K562 (cell line): Measurements from ENCODE around the gene ZNF484. TPM values are rescaled to one million over a fixed set of nuclear protein-coding genes. Genes with fewer than 3 reads are reported as not detected.

Source experiments
- ATAC-seq: fragments of 200-7000 bp; cut with Tn5 transposase; 3 replicates; pipeline ENCODE4 v1.9.1; 2020; ENCODE audit warnings: moderate library complexity
- BruUV-seq: library from RNA; stranded (reverse); fragments of 400-500 nt; replicated peaks from 2 replicates; lab custom pipeline; 2021; lab: Mats Ljungman, UMichigan
- CTCF ChIA-PET: fragments of 300-600 bp; formaldehyde crosslinking; extraction: SDS; loops from one replicate; lab custom pipeline; 2021; ENCODE audit warnings: low intra/inter-chr PET ratio; lab: Yijun Ruan, JAX
- POLR2A ChIA-PET: fragments of 300-600, 350-650 bp; sonication (Branson Sonifier 250); formaldehyde crosslinking; extraction: SDS; loops from one replicate; lab custom pipeline; 2021; ENCODE audit warnings: antibody characterized with exemption, inconsistent platforms; lab: Yijun Ruan, JAX
- DNase-seq, 4 experiments: peaks; one replicate each; pipeline versions ENCODE4 v3.0.0 to v3.0.0-alpha.2; 2011 to 2018; ENCODE audit warnings: low spot score in 3 of 4, mixed read lengths in 3 of 4; ENCODE audit errors: extremely low read depth in 1 of 4
- FAIRE-seq: peaks from 2 replicates; lab custom pipeline; 2011; peaks lifted over from hg19 to GRCh38; lab: Jason Lieb, UNC
- H2AFZ ChIP-seq: 2 replicates; pipeline ENCODE4 v1.6.0; 2011; ENCODE audit warnings: low read depth, low read length, control low read depth, inconsistent platforms
- H3K27ac ChIP-seq: fragments of 200-600 bp; 3 replicates; pipeline ENCODE4 v1.8.0; 2011; ENCODE audit warnings: low read depth, mild to moderate bottlenecking, control low read depth, inconsistent platforms, low read length, moderate library complexity, mixed read lengths; ENCODE audit errors: extremely low read depth
- H3K27me3 ChIP-seq, 2 experiments: fragments of 300-600 bp in 1 of 2; 2 replicates in 1 of 2; 3 replicates in 1 of 2; pipeline versions ENCODE4 v1.6.0 to v1.8.0; 2011; ENCODE audit warnings: inconsistent platforms in 2 of 2, low read length in 2 of 2, mild to moderate bottlenecking in 1 of 2, mixed read lengths in 1 of 2, moderate library complexity in 1 of 2; ENCODE audit not compliant: control insufficient read depth in 2 of 2, insufficient read depth in 2 of 2
- H3K36me3 ChIP-seq: fragments of 300-600 bp; 3 replicates; pipeline ENCODE4 v1.8.0; 2011; ENCODE audit warnings: mild to moderate bottlenecking, low read length, inconsistent platforms; ENCODE audit not compliant: control insufficient read depth, insufficient read depth
- H3K4me1 ChIP-seq, 2 experiments: fragments of 200-600 bp in 1 of 2; replicated peaks in 1 of 2; 2 replicates in 1 of 2; 3 replicates in 1 of 2; pipeline versions ENCODE4 v1.5.1 to v1.8.0; 2011; ENCODE audit warnings: inconsistent platforms in 2 of 2, low read length in 2 of 2, mild to moderate bottlenecking in 1 of 2, mixed read lengths in 1 of 2, moderate library complexity in 1 of 2; ENCODE audit not compliant: control insufficient read depth in 2 of 2, insufficient read depth in 2 of 2
- H3K4me2 ChIP-seq: 2 replicates; pipeline ENCODE4 v1.6.1; 2011; ENCODE audit warnings: low read length, control low read depth, inconsistent platforms, mixed read lengths; ENCODE audit not compliant: insufficient read depth
- H3K4me3 ChIP-seq: fragments of 200-600 bp; sonication (generic), shearing (Covaris generic); 2 replicates; pipeline ENCODE4 v1.5.1; 2016; ENCODE audit warnings: control low read depth, inconsistent platforms
- H3K79me2 ChIP-seq: fragments of 200-600 bp; 3 replicates; pipeline ENCODE4 v1.8.0; 2011; ENCODE audit warnings: low read length, inconsistent platforms; ENCODE audit not compliant: control insufficient read depth, insufficient read depth
- H3K9ac ChIP-seq, 2 experiments: 2 replicates each; pipeline versions ENCODE4 v1.6.0 to v1.6.1; 2011; ENCODE audit warnings: low read depth in 2 of 2, low read length in 2 of 2, control low read depth in 1 of 2, inconsistent platforms in 1 of 2, mild to moderate bottlenecking in 1 of 2, mixed read lengths in 1 of 2; ENCODE audit not compliant: insufficient read depth in 1 of 2
- H3K9me1 ChIP-seq: one replicate; pipeline ENCODE4 v1.6.0; 2011; ENCODE audit warnings: inconsistent platforms, mild to moderate bottlenecking, low read length, moderate library complexity; ENCODE audit not compliant: control insufficient read depth, insufficient read depth
- H3K9me3 ChIP-seq: replicated peaks from 2 replicates; pipeline ENCODE4 v1.5.1; 2011; ENCODE audit warnings: low read depth, low read length, inconsistent platforms; ENCODE audit not compliant: control insufficient read depth, insufficient read depth
- H4K20me1 ChIP-seq: replicated peaks from 2 replicates; pipeline ENCODE4 v1.6.1; 2011; ENCODE audit warnings: low read length, inconsistent platforms, mixed read lengths; ENCODE audit not compliant: control insufficient read depth, insufficient read depth
- ARNT ChIP-seq, 2 experiments: fragments of 450-650 bp; IDR thresholded peaks; 2 replicates each; pipeline ENCODE4 v1.6.1; 2016; ENCODE audit warnings: mild to moderate bottlenecking in 1 of 2
- BCLAF1 ChIP-seq, 2 experiments: fragments of 450-650 bp in 1 of 2; IDR thresholded peaks; 2 replicates each; pipeline ENCODE4 v1.6.1; 2011 to 2017; ENCODE audit warnings: low read depth in 2 of 2, antibody characterized with exemption in 1 of 2, borderline replicate concordance in 1 of 2, low read length in 1 of 2, mild to moderate bottlenecking in 1 of 2, mixed read lengths in 1 of 2; ENCODE audit not compliant: control insufficient read depth in 1 of 2
- CBFA2T3 ChIP-seq: fragments of 450-650 bp; IDR thresholded peaks from 2 replicates; pipeline ENCODE4 v1.6.1; 2017
- GABPB2 ChIP-seq: fragments of 250-450 bp; sonication (Bioruptor Pico); conservative IDR thresholded peaks from 2 replicates; pipeline ENCODE4 v1.5.1; 2021; ENCODE audit warnings: mild to moderate bottlenecking
- HOXB6 ChIP-seq: fragments of 250-450 bp; sonication (Bioruptor Pico); IDR thresholded peaks from 2 replicates; pipeline ENCODE4 v1.5.1; 2022; ENCODE audit warnings: mild to moderate bottlenecking, borderline replicate concordance
- KLF10 ChIP-seq: fragments of 250-450 bp; sonication (Bioruptor Pico); IDR thresholded peaks from 2 replicates; pipeline ENCODE4 v1.6.1; 2021; ENCODE audit warnings: matching md5 sums
- KLF16 ChIP-seq: IDR thresholded peaks from 2 replicates; pipeline ENCODE4 v1.6.1; 2016; ENCODE audit warnings: antibody characterized with exemption
- MBD2 ChIP-seq: sonication (generic); IDR thresholded peaks from 2 replicates; pipeline ENCODE4 v1.6.1; 2016; ENCODE audit warnings: low read depth, borderline replicate concordance
- NR4A1 ChIP-seq, 2 experiments: fragments of 250-450 bp in 1 of 2; fragments of 450-650 bp in 1 of 2; sonication (Bioruptor Pico) in 1 of 2; IDR thresholded peaks; 2 replicates each; pipeline versions ENCODE4 v1.4.0 to v1.6.1; 2016 to 2020; ENCODE audit warnings: mild to moderate bottlenecking in 2 of 2, missing compliant biosample characterization in 1 of 2, missing genetic modification characterization in 1 of 2, moderate library complexity in 1 of 2
- PTBP1 ChIP-seq: fragments of 200-400 bp; formaldehyde crosslinking; IDR thresholded peaks from 2 replicates; pipeline ENCODE4 v1.6.1; 2017; ENCODE audit warnings: low read depth, low read length
- RUNX1 ChIP-seq: sonication (generic); IDR thresholded peaks from 2 replicates; pipeline ENCODE4 v1.6.1; 2016; ENCODE audit warnings: antibody characterized with exemption, low read depth
- SMAD1 ChIP-seq: fragments of 150-350 bp; IDR thresholded peaks from 2 replicates; pipeline ENCODE4 v1.6.1; 2014; ENCODE audit warnings: low read length, low read depth; ENCODE audit not compliant: partially characterized antibody
- SRSF1 ChIP-seq: fragments of 200-400 bp; formaldehyde crosslinking; IDR thresholded peaks from 2 replicates; pipeline ENCODE4 v1.6.1; 2017; ENCODE audit warnings: mild to moderate bottlenecking, low read depth, low read length, moderate library complexity
- TAF9B ChIP-seq: fragments of 450-650 bp; IDR thresholded peaks from 2 replicates; pipeline ENCODE4 v1.6.1; 2018; ENCODE audit warnings: mild to moderate bottlenecking; ENCODE audit not compliant: partially characterized antibody
- TCF3 ChIP-seq: sonication (generic); formaldehyde crosslinking; IDR thresholded peaks from 2 replicates; pipeline ENCODE4 v1.4.0; 2020; ENCODE audit warnings: mild to moderate bottlenecking, missing genetic modification reagents
- ZBTB7A ChIP-seq: IDR thresholded peaks from 2 replicates; pipeline ENCODE4 v1.6.1; 2011; ENCODE audit warnings: low read depth, mild to moderate bottlenecking, low read length, moderate library complexity, borderline replicate concordance; ENCODE audit not compliant: control insufficient read depth
- ZFX ChIP-seq: sonication (generic); formaldehyde crosslinking; IDR thresholded peaks from 2 replicates; pipeline ENCODE4 v1.8.0; 2022; ENCODE audit warnings: mild to moderate bottlenecking, missing genetic modification reagents, moderate library complexity
- ZNF431 ChIP-seq: sonication (generic); formaldehyde crosslinking; IDR thresholded peaks from 2 replicates; pipeline ENCODE4 v1.8.0; 2022; ENCODE audit warnings: mild to moderate bottlenecking, missing genetic modification reagents
- ZNF583 ChIP-seq: fragments of 250-450 bp; sonication (Bioruptor Pico); IDR thresholded peaks from 2 replicates; pipeline ENCODE4 v1.4.0; 2020
- WGBS: fragments of 100-300 bp; shearing (Covaris generic); methylation state at CpG from one replicate; pipeline ENCODE4 v1.1.6; 2016; ENCODE audit warnings: low coverage, mixed read lengths; ENCODE audit not compliant: insufficient coverage; ENCODE audit errors: missing lambda C conversion rate; 5-methylcytosine and 5-hydroxymethylcytosine counted together
- in situ Hi-C: fragments of 300-500 bp; cut with MboI; formaldehyde crosslinking; loops from 4 replicates; pipeline ENCODE4 v1.15.0; 2018; ENCODE audit warnings: inconsistent platforms, mixed read lengths
- intact Hi-C: fragments of 100-400 bp; cut with micrococcal nuclease; formaldehyde crosslinking; loops from 2 replicates; pipeline ENCODE4 v1.14.2; 2022
- polyA plus RNA-seq, 8 experiments: library from polyadenylated mRNA; depleted of rRNA in 4 of 8; stranded (reverse) in 5 of 8; unstranded in 3 of 8; fragments of >200 nt; fragmentation: Nextera tagmentation in 2 of 8; fragmentation: Illumina TruSeq in 1 of 8; extraction: Ambion mirVana in 2 of 8; extraction: Trizol in 1 of 8; gene quantifications; 2 replicates each; pipeline versions ENCODE4 v1.2.1 to v1.2.3, GENCODE V29; 2011 to 2014; ENCODE audit warnings: inconsistent platforms in 1 of 8, missing spikeins in 1 of 8
- total RNA-seq, 7 experiments: library from RNA; depleted of rRNA in 6 of 7; stranded (reverse); fragments of >200 nt in 6 of 7; fragmentation: Illumina TruSeq in 2 of 7; extraction: Trizol in 2 of 7; gene quantifications; 2 replicates each; pipeline versions ENCODE4 v1.2.1 to v1.2.3, GENCODE V29; 2011 to 2021; ENCODE audit warnings: low replicate concordance in 1 of 7

Gene ZNF484
- total and polyA plus RNA-seq, 9 of the 15 experiments (the other 6 are each of a cell fraction or from before 2014, with no cell fraction given): 1.1 to 5.8 (median 2.5) TPM

- no peaks in the 10 kb centered on the region for H4K20me1 ChIP-seq
- no peaks in the 10 kb centered on the region for H3K36me3 ChIP-seq
- H3K9me3 ChIP-seq: no peaks in the 10 kb centered on the region
- H3K9me1 ChIP-seq: no peaks in the 10 kb centered on the region
- in situ Hi-C loops: no loop called here
- no TSS peak for BruUV-seq
- DNase-seq: no peak
- FAIRE-seq: no peak
- 3% methylated on average over 3 of the region's 3 CpGs for WGBS
- intact Hi-C loops: no loop called here
- CTCF ChIA-PET: no interaction called here
- no peak overlapping the region for H3K4me3 ChIP-seq
- H3K79me2 ChIP-seq: no peaks in the 10 kb centered on the region
- no peak for ATAC-seq
- no peak overlapping the region for H3K27ac ChIP-seq
- H3K27me3 ChIP-seq: peaks cover 0 to 8% of the 10 kb centered on the region in 2 experiments; a peak in 2 of 5 replicates
- no peak for TF ChIP-seq ZFX (CRISPR knock-in tag)
- no peak for TF ChIP-seq KLF10 (CRISPR knock-in tag)
- TF ChIP-seq PTBP1: no peak
- TF ChIP-seq CBFA2T3: no peak
- TF ChIP-seq TAF9B: no peak
- TF ChIP-seq ZBTB7A: no peak
- TF ChIP-seq ZNF583 (CRISPR knock-in tag): no peak
- no peak for TF ChIP-seq ZNF431 (CRISPR knock-in tag)
- no peak for TF ChIP-seq HOXB6
- no peak for TF ChIP-seq TCF3 (CRISPR knock-in tag)
- TF ChIP-seq SMAD1: no peak
- no peak for TF ChIP-seq GABPB2
- TF ChIP-seq SRSF1: no peak
- TF ChIP-seq BCLAF1 (IDR thresholded peaks at IDR 0.05; ENCODE audit: borderline replicate concordance in 1 of 2, control insufficient read depth in 1 of 2, low read depth in 2 of 2, low read length in 1 of 2): no peak
- no peak for TF ChIP-seq MBD2
- TF ChIP-seq NR4A1 (CRISPR knock-in tag; IDR thresholded peaks at IDR 0.05): no peak
- no peak for TF ChIP-seq NR4A1 (tag; IDR thresholded peaks at IDR 0.05)
- TF ChIP-seq RUNX1: no peak
- no peak for TF ChIP-seq ARNT (IDR thresholded peaks at IDR 0.05)
- no peak for TF ChIP-seq KLF16
- TF ChIP-seq, all 486 proteins: peak for 0
- Histone ChIP-seq H3K9ac (no peak overlapping the region), H3K4me2 (no peak overlapping the region), H3K4me1 (no peaks in the 10 kb centered on the region), H2AFZ (no peak overlapping the region)
- POLR2A ChIA-PET: no interaction called here
Measured at GRCh38 chr9:92895812-92896436, 18.1 kb upstream of the ZNF484 start.
